ENCODE data around the gene CTRB1. TPM values are rescaled to one million over a fixed set of nuclear protein-coding genes. Genes with fewer than 3 reads are reported as not detected.
"Not testable (repeated sequence)": the region's sequence is repeated elsewhere in the genome, so short reads cannot be mapped to it uniquely, and the experiment has no call there.

The CTRB1 gene
- total RNA-seq, 1 donor from 2014 or later: not detected

GRCh38 chr16:75206749-75207451 is 11.9 kb upstream of the CTRB1 start, which contains the start of gene CTRB2:
TSS of gene CTRB2 (minus strand) at chr16:75207161. CDS start at chr16:75207141, 20 bp downstream.
- Histone ChIP-seq H3K27ac (no peak within 1 kb of the TSS), H3K27me3 (no peaks in the 10 kb centered on the region), H3K4me1 (no peaks in the 10 kb centered on the region), H3K4me3 (no peak within 1 kb of the TSS), H3K9me3 (no peaks in the 10 kb centered on the region), H3K36me3 (no peaks in the 10 kb centered on the region)
- intact Hi-C loops (cut with DNase I): loop anchor here (2.0 kb wide), 1 partner anchor 18 kb away; no protein-coding TSS in a partner anchor
- no peak for DNase-seq (ENCODE audit: low spot score in 2 of 2)
- TF ChIP-seq CTCF (IDR thresholded peaks at IDR 0.05): no peak

GRCh38 chr16:75207831-75208230 is 11.0 kb upstream of the CTRB1 start:
- Histone ChIP-seq H3K4me1 (no peaks in the 10 kb centered on the region), H3K36me3 (no peaks in the 10 kb centered on the region), H3K9me3 (no peaks in the 10 kb centered on the region), H3K4me3 (no peak overlapping the region), H3K27ac (no peak overlapping the region), H3K27me3 (no peaks in the 10 kb centered on the region)
- no peak for DNase-seq (ENCODE audit: low spot score in 2 of 2)
- no peak for TF ChIP-seq CTCF (IDR thresholded peaks at IDR 0.05)
- intact Hi-C loops (cut with DNase I): loop anchor here (2.0 kb wide), 1 partner anchor 17 kb away; no protein-coding TSS in a partner anchor

GRCh38 chr16:75208242-75208825 is 10.5 kb upstream of the CTRB1 start:
- Histone ChIP-seq H3K4me3 (no peak overlapping the region), H3K36me3 (no peaks in the 10 kb centered on the region), H3K27ac (no peak overlapping the region), H3K9me3 (no peaks in the 10 kb centered on the region), H3K27me3 (no peaks in the 10 kb centered on the region), H3K4me1 (no peaks in the 10 kb centered on the region)
- intact Hi-C loops (cut with DNase I): no loop called here
- DNase-seq (ENCODE audit: low spot score in 2 of 2): no peak
- TF ChIP-seq CTCF (IDR thresholded peaks at IDR 0.05): no peak

GRCh38 chr16:75208861-75209505 is 9.8 kb upstream of the CTRB1 start:
- H3K9me3 ChIP-seq: no peaks in the 10 kb centered on the region
- no peaks in the 10 kb centered on the region for H3K27me3 ChIP-seq
- no peaks in the 10 kb centered on the region for H3K36me3 ChIP-seq
- DNase-seq (ENCODE audit: low spot score in 2 of 2): no peak
- no peak for TF ChIP-seq CTCF (IDR thresholded peaks at IDR 0.05)
- H3K27ac ChIP-seq: no peak overlapping the region
- intact Hi-C loops (cut with DNase I): no loop called here
- H3K4me3 ChIP-seq: no peak overlapping the region
- H3K4me1 ChIP-seq: no peaks in the 10 kb centered on the region

GRCh38 chr16:75209514-75209913 is 9.3 kb upstream of the CTRB1 start:
- H3K27ac ChIP-seq; H3K27me3 ChIP-seq; DNase-seq (ENCODE audit: low spot score in 2 of 2); H3K4me1 ChIP-seq; intact Hi-C loops (cut with DNase I); H3K36me3 ChIP-seq; H3K4me3 ChIP-seq; H3K9me3 ChIP-seq: not testable (repeated sequence)

- Histone ChIP-seq H3K27ac (no peak overlapping the region), H3K4me1 (no peaks in the 10 kb centered on the region), H3K36me3 (no peaks in the 10 kb centered on the region), H3K27me3 (no peaks in the 10 kb centered on the region), H3K4me3 (no peak overlapping the region), H3K9me3 (no peaks in the 10 kb centered on the region)
- no peak for DNase-seq (ENCODE audit: low spot score in 2 of 2)
- no peak for TF ChIP-seq CTCF (IDR thresholded peaks at IDR 0.05)
- intact Hi-C loops (cut with DNase I): no loop called here
These were observed 8.8 kb upstream of the CTRB1 start for GRCh38 chr16:75209944-75210343.

GRCh38 chr16:75211286-75211685 is 7.5 kb upstream of the CTRB1 start:
- H3K36me3 ChIP-seq; H3K27me3 ChIP-seq; H3K27ac ChIP-seq; DNase-seq (ENCODE audit: low spot score in 2 of 2); H3K4me3 ChIP-seq; intact Hi-C loops (cut with DNase I); H3K4me1 ChIP-seq; H3K9me3 ChIP-seq: not testable (repeated sequence)

All from ascending aorta (tissue), 2 donors.